ENCODE data around the gene UCHL3. TPM values are rescaled to one million over a fixed set of nuclear protein-coding genes. Genes with fewer than 3 reads are reported as not detected.

The UCHL3 gene
- total RNA-seq, 3 donors from 2014 or later = 29.2 to 33.2 (median 29.6) TPM

- H3K36me3 ChIP-seq = no peaks in the 10 kb centered on the region
- H3K27me3 ChIP-seq = no peaks in the 10 kb centered on the region
- no peak for TF ChIP-seq CTCF (IDR thresholded peaks at IDR 0.05)
- TF ChIP-seq POLR2A (IDR thresholded peaks at IDR 0.05) = no peak
- TF ChIP-seq POLR2AphosphoS5 (IDR thresholded peaks at IDR 0.05) = no peak
- intact Hi-C loops (cut with DNase I; ENCODE audit: low total_unique reads) = no loop called here
- no peak overlapping the region for H3K4me3 ChIP-seq
- H3K4me1 ChIP-seq = peaks cover 0 to 4% of the 10 kb centered on the region in 2 donors
- no peak overlapping the region for H3K27ac ChIP-seq
- DNase-seq (ENCODE audit: low spot score in 2 of 2) = no peak
- no peaks in the 10 kb centered on the region for H3K9me3 ChIP-seq
Observed at GRCh38 chr13:75639454-75639853, 89.9 kb downstream of the UCHL3 start.

DNA sequence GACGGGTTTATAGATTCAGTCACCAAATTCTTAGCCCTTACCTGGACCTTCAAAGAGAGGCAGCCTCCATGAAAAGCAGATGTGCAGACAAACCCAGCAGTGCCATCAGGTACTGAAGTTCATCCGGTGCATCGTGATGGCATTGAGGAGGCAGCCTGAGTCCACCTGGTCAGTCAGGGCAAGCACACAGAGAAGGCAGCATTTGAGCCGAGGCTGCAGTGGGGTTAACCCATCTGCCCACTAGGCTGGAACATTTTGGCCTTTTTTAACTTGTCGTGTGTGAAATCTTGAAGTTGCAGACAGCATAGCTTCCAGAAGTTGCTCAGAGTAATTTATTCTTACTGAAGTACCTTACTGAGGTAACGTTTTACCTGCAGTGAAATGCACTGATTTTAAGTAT, 91.4 kb downstream of the UCHL3 start:
- Histone ChIP-seq H3K27ac (no peak overlapping the region), H3K9me3 (no peaks in the 10 kb centered on the region), H3K4me3 (no peak overlapping the region), H3K27me3 (no peaks in the 10 kb centered on the region), H3K4me1 (peaks cover 0 to 4% of the 10 kb centered on the region in 2 donors), H3K36me3 (no peaks in the 10 kb centered on the region)
- TF ChIP-seq CTCF (IDR thresholded peaks at IDR 0.05) = no peak
- no peak for TF ChIP-seq POLR2AphosphoS5 (IDR thresholded peaks at IDR 0.05)
- no peak for TF ChIP-seq POLR2A (IDR thresholded peaks at IDR 0.05)
- intact Hi-C loops (cut with DNase I; ENCODE audit: low total_unique reads) = no loop called here
- DNase-seq (ENCODE audit: low spot score in 2 of 2) = no peak

- TF ChIP-seq CTCF (IDR thresholded peaks at IDR 0.05) = no peak
- TF ChIP-seq POLR2A (IDR thresholded peaks at IDR 0.05) = no peak
- no peak for TF ChIP-seq POLR2AphosphoS5 (IDR thresholded peaks at IDR 0.05)
- Histone ChIP-seq H3K4me1 (peaks cover 0 to 4% of the 10 kb centered on the region in 2 donors), H3K36me3 (no peaks in the 10 kb centered on the region), H3K4me3 (no peak overlapping the region), H3K9me3 (no peaks in the 10 kb centered on the region), H3K27ac (peak overlapping the region in 1 of 2 donors; percentile 37), H3K27me3 (no peaks in the 10 kb centered on the region)
- DNase-seq (ENCODE audit: low spot score in 2 of 2) = no peak
- intact Hi-C loops (cut with DNase I; ENCODE audit: low total_unique reads) = no loop called here
Observed at GRCh38 chr13:75643182-75643581, 93.6 kb downstream of the UCHL3 start.

DNA sequence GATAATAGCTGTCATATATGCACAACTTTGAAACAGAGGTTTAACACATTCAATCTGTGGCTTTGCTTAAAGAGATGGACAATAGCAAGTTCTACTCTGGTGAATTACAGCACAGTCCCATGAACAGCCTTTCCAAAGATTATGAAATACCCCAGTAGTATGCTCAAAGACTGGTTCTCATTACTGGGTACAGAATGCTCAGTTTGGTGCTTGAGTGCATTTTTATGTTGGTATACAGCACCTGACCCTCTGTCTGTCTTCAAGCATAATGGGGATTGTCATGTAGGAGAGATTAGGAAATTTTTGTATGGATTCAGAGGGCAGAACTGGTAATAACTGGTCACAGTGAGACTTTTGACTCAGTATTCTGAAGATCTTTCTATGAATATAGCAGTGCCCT, 94.1 kb downstream of the UCHL3 start:
- intact Hi-C loops (cut with DNase I; ENCODE audit: low total_unique reads) = no loop called here
- Histone ChIP-seq H3K27me3 (no peaks in the 10 kb centered on the region), H3K4me1 (no peaks in the 10 kb centered on the region), H3K9me3 (no peaks in the 10 kb centered on the region), H3K4me3 (no peak overlapping the region), H3K36me3 (no peaks in the 10 kb centered on the region), H3K27ac (peak overlapping the region in 1 of 2 donors; percentile 36)
- TF ChIP-seq POLR2AphosphoS5 (IDR thresholded peaks at IDR 0.05) (no peak), POLR2A (IDR thresholded peaks at IDR 0.05) (no peak), CTCF (IDR thresholded peaks at IDR 0.05) (no peak)
- no peak for DNase-seq (ENCODE audit: low spot score in 2 of 2)

DNA sequence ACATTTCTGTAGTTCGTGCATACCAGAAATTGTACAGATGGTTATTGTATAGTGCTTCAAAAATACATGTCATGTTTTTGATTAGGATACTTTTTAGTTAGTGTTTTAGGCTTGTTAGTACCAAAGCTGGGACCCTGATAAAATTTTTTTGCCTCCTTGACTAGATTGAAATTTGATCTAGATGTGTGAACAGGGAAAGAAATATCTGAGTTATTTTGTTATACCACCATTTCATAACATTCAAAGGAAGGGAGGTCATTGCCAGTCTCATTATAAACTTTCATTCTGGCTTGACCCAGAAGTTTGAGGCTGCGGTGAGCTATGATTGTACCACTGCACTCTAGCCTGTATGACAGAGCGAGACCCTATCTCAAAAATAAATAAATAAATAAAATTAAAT, 95.5 kb downstream of the UCHL3 start:
- no peak overlapping the region for H3K27ac ChIP-seq
- H3K27me3 ChIP-seq = no peaks in the 10 kb centered on the region
- intact Hi-C loops (cut with DNase I; ENCODE audit: low total_unique reads) = no loop called here
- no peaks in the 10 kb centered on the region for H3K4me1 ChIP-seq
- no peaks in the 10 kb centered on the region for H3K36me3 ChIP-seq
- no peak for DNase-seq (ENCODE audit: low spot score in 2 of 2)
- TF ChIP-seq CTCF (IDR thresholded peaks at IDR 0.05) = no peak
- no peak for TF ChIP-seq POLR2AphosphoS5 (IDR thresholded peaks at IDR 0.05)
- TF ChIP-seq POLR2A (IDR thresholded peaks at IDR 0.05) = no peak
- H3K9me3 ChIP-seq = no peaks in the 10 kb centered on the region
- no peak overlapping the region for H3K4me3 ChIP-seq
